NCI-H446 treated with DMSO at 0.1 percent for 48 hours (cell line): ENCODE data around the gene CGB8.
"Not testable (repeated sequence)": the region's sequence is repeated elsewhere in the genome, so short reads cannot be mapped to it uniquely, and the experiment has no call there.

Experiments
- DNase-seq: peaks from one replicate; lab custom pipeline; 2025; lab: John Stamatoyannopoulos, UW

The CGB8 gene

GRCh38 chr19:49064768-49065611, 16.1 kb upstream of the CGB8 start, which contains the start of gene NTF4:
TSS of gene NTF4 (minus strand) at chr19:49064818. CDS start at chr19:49061997, 2,821 bp downstream.
- no peak for DNase-seq

GRCh38 chr19:49064029-49064629, 15.2 kb upstream of the CGB8 start:
- DNase-seq, result no peak

GRCh38 chr19:49061445-49061844, 12.5 kb upstream of the CGB8 start:
- no peak for DNase-seq

- no peak for DNase-seq
These were observed 12.1 kb upstream of the CGB8 start for GRCh38 chr19:49061000-49061399.

- DNase-seq, result no peak
These were observed 10.1 kb upstream of the CGB8 start for GRCh38 chr19:49059053-49059452.

GRCh38 chr19:49058562-49058961, 9.7 kb upstream of the CGB8 start:
- no peak for DNase-seq

GRCh38 chr19:49057636-49058234, 8.8 kb upstream of the CGB8 start, which contains the start of gene CGB7:
TSS of gene CGB7 (minus strand) at chr19:49057749. CDS start at chr19:49055375, 2,374 bp downstream.
- DNase-seq, result no peak

- not testable (repeated sequence) for DNase-seq
These were observed 8.1 kb upstream of the CGB8 start for GRCh38 chr19:49056902-49057596.

GRCh38 chr19:49056101-49056901, 7.4 kb upstream of the CGB8 start:
- DNase-seq, result no peak

- not testable (repeated sequence) for DNase-seq
These were observed 1.6 kb upstream of the CGB8 start for GRCh38 chr19:49050376-49051033.

GRCh38 chr19:49049834-49050233, 923 bp upstream of the CGB8 start:
- DNase-seq, result not testable (repeated sequence)

GRCh38 chr19:49043548-49043947, 5.4 kb downstream of the CGB8 start, which contains the start of gene CGB5:
TSS of gene CGB5 (plus strand) at chr19:49043848. CDS start at chr19:49044210, 362 bp downstream.
- DNase-seq, result not testable (repeated sequence)

GRCh38 chr19:49042666-49043065, 6.2 kb downstream of the CGB8 start:
- not testable (repeated sequence) for DNase-seq

- DNase-seq, result no peak
These were observed 6.7 kb downstream of the CGB8 start for GRCh38 chr19:49042177-49042576.

- DNase-seq, result not testable (repeated sequence)
These were observed 9.2 kb downstream of the CGB8 start for GRCh38 chr19:49039736-49040135.

GRCh38 chr19:49038557-49039276, 10.2 kb downstream of the CGB8 start:
- not testable (repeated sequence) for DNase-seq

GRCh38 chr19:49038111-49038510, 10.8 kb downstream of the CGB8 start:
- not testable (repeated sequence) for DNase-seq

GRCh38 chr19:49036815-49037214, 12.1 kb downstream of the CGB8 start, which contains the start of gene CGB1:
TSS of gene CGB1 (minus strand) at chr19:49036895. CDS start at chr19:49036711, 184 bp downstream.
- DNase-seq, result not testable (repeated sequence)

- not testable (repeated sequence) for DNase-seq
These were observed 17.1 kb downstream of the CGB8 start, which contains the start of gene CGB2 for GRCh38 chr19:49031642-49032301. TSS of gene CGB2 (plus strand) at chr19:49031890. CDS start at chr19:49032096, 206 bp downstream.
